Fibroblast of lung (primary cell): ENCODE data around the gene FASTK.

ENCODE experiments used
- CTCF ChIP-seq, 2 donors: IDR thresholded peaks in 1 of 2; conservative IDR thresholded peaks in 1 of 2; 1 replicate in 1 of 2; 2 replicates in 1 of 2; pipeline ENCODE4 v1.5.1; 2011 to 2012; ENCODE audit warnings: low read length in 2 of 2, control low read depth in 1 of 2, inconsistent platforms in 1 of 2, low read depth in 1 of 2, mild to moderate bottlenecking in 1 of 2
- EZH2 ChIP-seq: IDR thresholded peaks from 2 replicates; pipeline ENCODE4 v1.5.1; 2012; ENCODE audit warnings: low read length, control low read depth, mild to moderate bottlenecking; ENCODE audit errors: missing control alignments

GRCh38 chr7:151063212-151063561 is 17.4 kb downstream of the FASTK start:
- TF ChIP-seq CTCF (conservative IDR thresholded peaks at IDR 0.05 in 1 of 2, IDR thresholded peaks at IDR 0.05 in 1 of 2; ENCODE audit: low read depth in 1 of 2, low read length in 2 of 2): no peak
- TF ChIP-seq EZH2: no peak
